ENCODE measurements around the gene ATP1B3.
"Not testable (repeated sequence)": the region's sequence is repeated elsewhere in the genome, so short reads cannot be mapped to it uniquely, and the experiment has no call there.

ATP1B3 gene

GRCh38 chr3:141963301-141963700 lies 86.9 kb downstream of the ATP1B3 start:
- H3K27ac Mint-ChIP-seq = no peak overlapping the region
- no peaks in the 10 kb centered on the region for H3K27me3 Mint-ChIP-seq (ENCODE audit: low read depth)

DNA sequence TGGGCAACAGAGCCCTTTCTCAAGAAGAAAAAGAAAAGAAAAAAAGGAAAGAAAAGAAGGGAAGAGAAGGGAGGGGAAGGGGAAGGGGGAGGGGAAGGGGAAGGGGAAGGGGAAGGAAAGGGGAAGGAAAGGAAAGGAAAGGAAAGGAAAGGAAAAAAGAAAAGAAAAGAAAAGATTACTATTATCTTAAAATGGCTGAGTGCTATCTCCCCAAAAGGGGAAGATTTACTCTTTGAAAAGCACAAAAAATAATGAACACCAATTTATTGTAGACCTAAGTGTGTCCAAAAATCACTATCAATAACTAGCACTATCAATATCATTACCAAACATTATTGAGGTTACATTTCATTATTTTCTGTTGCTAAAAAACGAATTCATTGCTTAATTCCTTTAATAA lies 89.0 kb downstream of the ATP1B3 start:
- Mint-ChIP-seq H3K27me3 (ENCODE audit: low read depth) (no peaks in the 10 kb centered on the region), H3K27ac (no peak overlapping the region)

More at GRCh38 chr3:141963301-141963700, 86.9 kb downstream of the ATP1B3 start:
- Mint-ChIP-seq H3K9me3 (no peaks in the 10 kb centered on the region), H3K36me3 (ENCODE audit: low read depth) (no peaks in the 10 kb centered on the region), H3K4me3 (no peak overlapping the region), H3K4me1 (ENCODE audit: low read depth) (no peaks in the 10 kb centered on the region)

DNA sequence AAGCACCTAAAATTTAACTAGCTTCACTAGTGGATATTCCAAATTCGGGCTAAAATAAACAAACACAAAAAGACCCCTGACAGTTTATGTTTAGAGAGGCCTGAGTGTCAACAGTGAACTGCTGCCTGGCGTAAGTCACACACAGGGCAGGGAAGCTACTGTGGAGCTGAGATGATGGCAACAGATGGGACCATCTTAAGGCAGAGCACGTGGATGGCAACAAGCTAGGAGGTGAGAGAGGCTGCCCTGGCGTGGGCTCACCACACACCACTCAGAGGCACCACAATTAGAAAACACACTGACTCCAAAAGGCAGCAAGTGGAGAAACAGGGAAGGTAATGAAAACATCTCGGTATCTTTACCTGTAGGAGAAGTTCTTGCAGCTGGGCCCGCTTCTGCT lies 93.3 kb downstream of the ATP1B3 start:
- Mint-ChIP-seq H3K4me1 (ENCODE audit: low read depth) (no peaks in the 10 kb centered on the region), H3K4me3 (no peak overlapping the region), H3K27me3 (ENCODE audit: low read depth) (no peaks in the 10 kb centered on the region), H3K36me3 (ENCODE audit: low read depth) (no peaks in the 10 kb centered on the region), H3K27ac (no peak overlapping the region), H3K9me3 (no peaks in the 10 kb centered on the region)

More for the DNA sequence above, 89.0 kb downstream of the ATP1B3 start:
- Mint-ChIP-seq H3K4me1 (ENCODE audit: low read depth) (no peaks in the 10 kb centered on the region), H3K4me3 (no peak overlapping the region), H3K36me3 (ENCODE audit: low read depth) (no peaks in the 10 kb centered on the region), H3K9me3 (no peaks in the 10 kb centered on the region)

GRCh38 chr3:141971571-141971970 lies 95.1 kb downstream of the ATP1B3 start:
- Mint-ChIP-seq H3K36me3 (ENCODE audit: low read depth) (peaks cover 1% of the 10 kb centered on the region), H3K4me3 (no peak overlapping the region), H3K27me3 (ENCODE audit: low read depth) (no peaks in the 10 kb centered on the region), H3K9me3 (no peaks in the 10 kb centered on the region), H3K27ac (no peak overlapping the region), H3K4me1 (ENCODE audit: low read depth) (no peaks in the 10 kb centered on the region)

DNA sequence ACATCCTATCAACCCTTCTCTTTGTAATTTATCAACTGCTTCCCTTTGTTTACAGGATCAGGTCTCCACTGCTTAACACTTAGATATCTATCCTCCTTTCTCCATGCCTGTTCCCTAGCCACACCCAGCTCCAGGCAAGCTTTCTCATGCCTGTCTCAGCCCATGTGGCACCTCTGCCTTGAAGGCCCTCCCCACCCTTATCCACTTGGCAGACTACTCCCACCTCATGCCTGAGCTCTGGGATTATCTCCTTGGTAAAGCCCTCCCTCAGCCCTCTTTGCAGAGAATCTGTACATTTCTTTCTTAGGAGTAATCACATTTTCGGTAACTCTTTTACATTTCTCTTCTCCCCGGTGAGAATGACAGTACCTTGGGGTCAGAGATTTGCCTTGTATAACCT lies 96.0 kb downstream of the ATP1B3 start:
- H3K9me3 Mint-ChIP-seq = no peaks in the 10 kb centered on the region
- H3K27ac Mint-ChIP-seq = no peak overlapping the region
- no peaks in the 10 kb centered on the region for H3K4me1 Mint-ChIP-seq (ENCODE audit: low read depth)
- H3K4me3 Mint-ChIP-seq = no peak overlapping the region
- peaks cover 1% of the 10 kb centered on the region for H3K36me3 Mint-ChIP-seq (ENCODE audit: low read depth)
- H3K27me3 Mint-ChIP-seq (ENCODE audit: low read depth) = no peaks in the 10 kb centered on the region

GRCh38 chr3:141974777-141975176 lies 98.3 kb downstream of the ATP1B3 start:
- H3K4me3 Mint-ChIP-seq; H3K27me3 Mint-ChIP-seq (ENCODE audit: low read depth); H3K4me1 Mint-ChIP-seq (ENCODE audit: low read depth); H3K27ac Mint-ChIP-seq; H3K9me3 Mint-ChIP-seq; H3K36me3 Mint-ChIP-seq (ENCODE audit: low read depth): not testable (repeated sequence)
